22Rv1 (cell line): Measurements from ENCODE around the gene SAMD7.

Source experiments
- H3K27ac ChIP-seq: fragments of 450-650 bp; 2 replicates; pipeline ENCODE4 v1.5.1; 2017
- CTCF ChIP-seq: fragments of 450-650 bp; IDR thresholded peaks from 2 replicates; pipeline ENCODE4 v1.5.1; 2017; ENCODE audit warnings: mild to moderate bottlenecking
- ZFX ChIP-seq: fragments of 450-650 bp; IDR thresholded peaks from 2 replicates; pipeline ENCODE4 v1.6.1; 2017; ENCODE audit warnings: antibody characterized with exemption, borderline replicate concordance

The SAMD7 gene

GRCh38 chr3:169980055-169980454 is 68.7 kb downstream of the SAMD7 start:
- no peak overlapping the region for H3K27ac ChIP-seq
- TF ChIP-seq CTCF (no peak), ZFX (no peak)

- no peak overlapping the region for H3K27ac ChIP-seq
- TF ChIP-seq CTCF, result no peak
- no peak for TF ChIP-seq ZFX
These were observed 72.9 kb downstream of the SAMD7 start for GRCh38 chr3:169984292-169984691.
